Stimulated activated CD8-positive, alpha-beta memory T cell treated with anti-CD3 and anti-CD28 coated beads, Interleukin-12 subunit alpha, Interleukin-12 subunit beta, amount 100 ng/mL, for 1 hour (primary cell): ENCODE measurements around the gene SUCO.
A peak's percentile ranks its signal among the peaks of the same experiment; 100 is the strongest.

ENCODE experiments used
- DNase-seq: peaks from one replicate; pipeline ENCODE4 v3.0.0-alpha.2; 2020; ENCODE audit warnings: low read depth

The SUCO gene

GRCh38 chr1:172650474-172651193 is 117.7 kb downstream of the SUCO start:
- DNase-seq, result no peak

GRCh38 chr1:172653015-172653709 is 120.2 kb downstream of the SUCO start:
- no peak for DNase-seq

- DNase-seq, result no peak
Observed at GRCh38 chr1:172654535-172654934, 121.6 kb downstream of the SUCO start.

- no peak for DNase-seq
Observed at GRCh38 chr1:172656576-172656975, 123.6 kb downstream of the SUCO start.

- DNase-seq, result no peak
Observed at GRCh38 chr1:172657586-172657985, 124.6 kb downstream of the SUCO start.

GRCh38 chr1:172658871-172659453 is 126.0 kb downstream of the SUCO start, which contains the start of gene FASLG:
FASLG (plus strand) TSS chr1:172659103; CDS start chr1:172659202, 99 bp downstream.
- peak; percentile 38 for DNase-seq

- DNase-seq, result no peak
Observed at GRCh38 chr1:172661107-172661506, 128.2 kb downstream of the SUCO start.
